AML-193 (cell line): ENCODE measurements around the gene CPVL.

Experiments
- DNase-seq, 2 experiments: peaks; one replicate each; lab custom pipeline; 2025; lab: John Stamatoyannopoulos, UW

CPVL gene

DNA sequence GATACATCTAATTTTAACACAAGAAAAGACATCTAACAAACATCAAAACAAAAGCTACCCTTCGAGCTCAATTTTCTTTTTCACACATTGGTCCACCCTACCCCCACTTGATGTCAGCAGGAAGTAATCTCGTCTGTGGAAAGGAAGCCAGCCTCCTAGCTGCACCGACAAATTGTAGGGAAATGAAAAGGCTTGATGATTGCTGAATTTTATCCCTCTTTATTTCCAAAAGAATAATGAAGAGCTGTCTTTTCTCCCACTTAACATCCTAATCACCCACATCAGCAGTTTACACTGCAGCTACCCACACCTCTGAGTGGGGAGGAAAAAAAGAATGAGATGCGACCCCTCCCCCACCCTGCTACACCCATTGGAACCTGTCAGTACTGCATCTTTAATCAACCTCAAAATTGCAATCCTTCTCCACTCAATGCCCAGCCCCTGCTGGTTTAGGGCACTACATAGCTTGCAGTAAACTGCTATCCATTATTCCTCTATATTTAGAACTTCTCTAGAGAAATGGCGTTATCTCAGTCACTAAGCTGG is 10.6 kb upstream of the CPVL start:
- DNase-seq, result no peak

DNA sequence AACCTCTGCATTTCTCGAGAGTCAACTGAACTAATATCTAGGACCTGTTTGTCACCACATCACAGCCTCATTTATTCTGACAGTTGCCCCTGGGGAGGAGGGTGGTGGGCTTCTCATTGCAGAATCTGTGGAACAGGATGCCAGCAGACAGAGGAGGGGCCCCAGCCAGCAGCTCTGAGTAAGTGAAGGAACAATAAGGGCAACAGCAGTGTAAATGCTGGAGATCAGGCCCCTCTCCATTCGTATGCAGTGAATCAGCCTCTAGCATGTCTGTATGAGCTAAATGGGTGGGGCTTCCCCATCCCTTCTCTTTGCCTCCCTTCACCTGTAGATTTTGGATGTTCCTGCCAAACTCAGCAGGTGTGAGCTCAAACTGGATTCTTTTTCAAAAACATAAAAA is 7.7 kb upstream of the CPVL start:
- no peak for DNase-seq

DNA sequence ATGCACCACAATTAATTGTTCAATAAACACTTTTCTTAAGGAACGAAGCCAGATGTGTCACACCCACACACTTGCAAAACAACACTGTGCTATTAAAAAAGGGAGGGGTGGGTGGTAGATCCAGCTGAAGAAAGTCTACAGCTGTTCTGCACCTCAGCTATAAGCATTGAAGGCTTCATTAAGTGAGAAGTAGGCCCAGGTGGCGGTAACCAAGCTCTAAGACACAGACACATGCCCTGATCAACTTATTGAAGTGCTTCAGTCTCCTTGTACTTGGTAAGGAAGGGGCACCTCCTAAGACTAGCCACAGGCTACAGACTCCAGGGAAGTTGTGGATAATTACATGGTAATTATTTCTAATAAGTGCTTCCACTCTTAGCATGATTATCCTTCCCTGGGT is 4.5 kb upstream of the CPVL start:
- no peak for DNase-seq

DNA sequence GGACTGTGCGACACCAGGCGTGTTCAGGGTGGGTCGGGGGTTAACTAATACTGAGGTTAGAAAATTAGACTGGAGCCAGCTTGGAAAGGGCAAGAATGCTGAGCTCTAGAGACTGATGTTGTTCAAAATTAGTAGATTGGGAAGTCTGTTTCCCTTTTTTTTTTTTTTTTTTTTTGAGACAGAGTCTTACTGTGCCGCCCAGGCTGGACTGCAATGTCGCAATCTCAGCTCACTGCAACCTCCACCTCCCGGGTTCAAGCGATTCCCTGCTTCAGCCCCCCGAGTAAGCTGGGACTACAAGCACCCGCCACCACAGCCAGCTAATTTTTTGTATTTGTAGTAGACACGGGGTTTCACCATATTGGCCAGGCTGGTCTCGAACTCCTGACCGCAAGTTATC is 2.7 kb upstream of the CPVL start:
- DNase-seq, result no peak

DNA sequence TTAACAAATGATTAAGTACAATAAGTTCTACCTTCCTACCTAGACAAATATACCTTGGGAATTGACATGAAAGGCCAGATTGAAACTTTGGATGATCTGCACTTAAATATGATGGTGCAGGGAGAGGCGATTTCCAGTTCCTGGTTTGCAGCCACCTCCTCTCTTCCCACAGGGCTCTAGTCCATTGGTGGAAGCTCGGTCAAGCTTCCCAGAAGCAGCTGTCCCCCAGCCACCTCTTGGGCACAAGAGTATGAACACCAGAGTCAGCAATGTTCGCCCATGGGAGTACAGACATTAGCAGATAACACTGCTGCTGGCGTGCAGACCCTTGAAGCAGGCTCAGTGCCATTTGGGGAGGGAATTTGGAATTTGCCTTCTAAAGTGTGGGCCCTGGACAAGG is 1.5 kb upstream of the CPVL start:
- DNase-seq, result no peak

DNA sequence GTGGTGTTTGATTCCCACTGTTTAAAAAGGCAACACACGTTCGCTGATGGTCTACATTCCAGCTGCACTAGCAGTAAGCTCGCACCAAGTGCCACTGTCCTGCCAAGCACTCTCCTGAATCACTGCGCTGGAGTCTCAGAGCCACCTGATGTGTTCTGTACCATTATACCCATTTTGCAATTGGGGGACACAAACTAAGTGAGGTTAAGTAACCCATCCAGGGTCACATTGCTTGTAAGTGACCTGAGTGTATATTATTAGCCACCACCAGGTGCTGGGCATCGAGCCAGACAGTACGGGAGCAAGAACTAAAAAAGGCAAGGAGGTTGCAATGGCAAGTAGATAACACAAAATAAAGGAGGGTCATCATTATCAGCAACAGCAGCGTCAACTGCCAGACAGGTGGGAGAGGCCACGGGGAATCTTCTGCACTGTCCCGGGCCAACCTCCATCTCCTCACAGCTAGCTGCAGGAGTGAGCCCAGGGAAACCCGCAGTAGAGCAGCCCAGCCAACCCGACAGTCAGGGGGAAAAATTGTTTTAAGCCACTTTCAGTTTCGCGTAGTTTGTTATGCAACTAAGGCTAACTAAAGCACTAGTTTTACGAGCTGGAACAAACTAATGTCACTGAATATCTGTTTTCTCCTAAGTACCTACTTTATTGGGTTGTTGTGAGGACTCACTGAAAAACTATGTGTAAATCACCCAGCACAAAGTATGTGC is 712 bp upstream of the CPVL start:
- no peak for DNase-seq

DNA sequence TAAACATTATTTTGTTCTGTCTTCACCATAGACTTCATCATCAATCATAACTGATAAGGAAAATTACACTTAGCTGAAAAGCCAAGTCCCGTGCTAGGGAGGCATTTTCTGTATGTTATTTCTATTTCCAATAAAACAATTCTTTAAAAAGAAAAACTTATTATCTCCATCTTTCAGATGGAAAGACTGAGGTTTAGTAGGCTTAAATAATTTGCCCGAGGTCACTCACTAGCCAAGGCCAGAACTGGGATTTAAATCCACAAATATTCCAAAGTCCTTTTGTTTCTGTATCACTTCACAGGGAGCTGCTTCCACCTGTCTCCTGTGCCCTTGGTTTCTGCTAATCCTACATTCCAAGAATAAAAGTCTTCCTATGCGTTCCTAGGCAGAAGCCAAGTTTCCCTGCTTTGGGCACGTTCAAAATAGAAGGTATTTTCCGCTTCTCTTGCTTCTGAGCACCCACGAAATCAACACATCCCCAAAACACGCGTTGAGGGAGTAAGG is 732 bp downstream of the CPVL start:
- DNase-seq, result no peak

DNA sequence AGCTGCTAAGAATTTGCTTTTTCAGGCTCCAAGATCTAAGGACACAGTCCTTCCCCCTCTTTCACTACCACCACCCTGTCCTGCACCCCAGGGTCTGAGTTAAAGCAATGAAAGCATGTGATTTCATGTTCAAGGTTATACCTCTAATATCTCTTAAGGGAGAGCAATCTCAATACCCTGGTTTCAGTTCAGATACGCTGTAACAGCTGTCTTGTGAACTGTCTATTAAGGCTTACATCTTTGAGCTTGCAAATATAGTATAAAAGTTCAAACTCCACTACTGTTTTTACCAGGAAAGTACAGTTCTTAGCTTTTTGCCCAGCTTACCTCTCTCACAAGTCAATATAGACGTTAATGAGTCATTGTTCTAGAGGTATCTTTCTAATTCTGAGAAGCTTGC is 2.6 kb downstream of the CPVL start:
- DNase-seq, result no peak

DNA sequence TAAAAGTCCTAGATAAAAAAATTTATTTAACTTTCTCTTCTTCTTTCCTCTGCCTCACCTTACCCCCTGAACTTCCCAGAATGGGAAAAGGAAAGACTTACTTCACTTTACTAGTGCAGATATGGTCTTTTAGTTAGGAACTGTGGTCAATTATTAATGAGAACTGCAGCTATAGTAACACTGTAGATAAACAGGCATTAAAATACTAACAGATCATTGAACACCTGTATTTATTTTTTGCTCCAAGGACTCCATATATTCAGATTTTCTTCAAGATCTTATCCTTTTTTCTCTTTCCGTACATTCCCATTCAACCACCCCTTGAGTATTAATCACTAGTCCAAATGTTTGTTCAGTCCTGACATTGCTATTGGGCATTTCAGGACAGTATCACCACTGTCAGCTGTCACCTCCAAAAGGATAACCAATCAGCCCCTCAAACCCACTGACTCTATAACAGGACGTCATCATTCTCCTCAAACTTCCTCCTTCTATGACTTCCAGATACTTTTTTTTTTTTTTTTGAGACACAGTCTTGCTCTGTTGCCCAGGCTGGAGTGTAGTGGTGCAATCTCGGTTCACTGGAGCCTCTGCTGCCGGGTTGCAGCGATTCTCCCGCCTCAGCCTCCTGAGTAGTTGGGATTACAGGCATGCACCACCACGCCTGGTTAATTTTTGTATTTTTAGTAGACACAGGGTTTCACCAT is 4.2 kb downstream of the CPVL start:
- no peak for DNase-seq

DNA sequence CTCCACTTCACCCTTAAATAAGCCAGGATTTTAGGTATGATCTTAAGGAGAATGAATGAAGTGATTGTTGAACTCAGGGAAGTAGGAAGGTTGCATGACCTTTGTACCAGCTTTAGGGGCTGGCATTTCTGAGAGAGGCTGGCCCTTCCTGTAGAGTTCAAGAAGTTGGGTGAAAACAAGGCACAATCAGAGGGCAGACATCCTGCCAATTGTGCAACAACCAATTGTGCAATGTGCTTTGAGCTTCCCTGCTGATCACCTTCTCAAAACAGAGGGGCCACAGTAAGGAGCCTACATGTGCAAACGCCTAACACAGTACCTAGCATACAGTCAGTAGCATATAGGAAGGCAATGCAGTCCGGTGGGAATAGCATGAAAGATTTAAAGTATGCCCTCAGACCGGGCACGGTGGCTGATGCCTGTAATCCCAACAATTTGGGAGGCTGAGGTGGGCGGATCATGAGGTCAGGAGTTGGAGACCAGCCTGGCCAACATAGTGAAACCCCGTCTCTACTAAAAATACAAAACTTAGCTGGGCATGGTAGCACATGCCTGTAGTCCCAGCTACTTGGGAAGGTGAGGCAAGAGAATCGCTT is 5.4 kb downstream of the CPVL start:
- DNase-seq, result peak; percentile 7 to 8

DNA sequence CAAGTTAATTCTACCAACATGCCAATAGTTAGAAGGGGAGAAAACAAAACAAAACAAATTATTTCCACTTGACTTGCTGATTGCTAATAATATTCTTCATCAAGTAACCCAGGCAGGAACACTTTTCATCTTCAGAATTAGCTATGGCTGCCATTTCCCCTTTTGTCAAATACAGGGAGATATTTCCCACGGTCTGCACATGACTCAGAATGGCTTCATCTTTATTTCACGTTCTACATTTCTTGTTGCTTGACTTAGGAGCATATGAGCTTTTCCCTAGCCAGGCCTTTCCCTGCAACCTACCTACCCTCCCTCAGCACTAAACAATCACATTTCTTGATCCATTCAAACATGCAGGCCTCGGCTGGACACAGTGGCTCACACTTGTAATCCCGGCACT is 6.5 kb downstream of the CPVL start:
- DNase-seq, result no peak

DNA sequence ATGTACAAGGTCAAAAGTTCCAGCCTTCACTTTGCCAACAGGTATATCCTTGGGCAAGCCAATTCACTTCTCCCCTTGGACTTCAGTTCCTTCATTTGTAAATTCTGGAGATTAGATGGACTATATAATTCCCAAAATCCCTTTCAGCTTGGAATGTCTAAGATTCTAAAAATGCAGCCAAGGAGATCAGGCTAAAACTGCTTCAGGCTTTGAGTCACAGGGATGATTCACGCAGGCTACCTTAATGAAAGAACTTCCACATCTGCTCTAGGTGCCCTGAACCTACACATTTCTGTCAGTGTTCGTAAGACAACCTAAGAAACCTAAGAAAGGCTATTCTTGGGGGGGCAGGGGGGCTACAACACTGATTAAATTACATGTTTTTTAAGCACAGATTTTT is 7.1 kb downstream of the CPVL start:
- no peak for DNase-seq

DNA sequence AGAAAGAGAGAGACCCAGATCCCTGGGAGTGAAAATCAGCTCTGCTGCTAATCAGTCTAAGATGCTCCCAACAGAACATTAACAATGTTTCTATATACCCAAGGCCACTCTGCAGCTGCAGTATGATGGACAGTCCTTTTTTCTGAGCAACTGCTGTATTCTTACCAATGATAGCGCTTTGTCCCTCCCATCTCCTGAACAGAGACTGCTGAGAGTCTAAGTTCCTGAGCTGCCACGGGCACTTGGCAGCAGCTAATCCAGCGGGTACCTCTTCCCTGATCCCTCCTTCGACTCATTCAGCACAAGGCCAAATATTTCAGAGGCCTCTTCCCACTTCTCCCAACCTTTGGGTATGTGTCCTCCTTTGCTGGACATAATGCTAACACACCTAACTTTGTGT is 7.7 kb downstream of the CPVL start:
- DNase-seq, result no peak

DNA sequence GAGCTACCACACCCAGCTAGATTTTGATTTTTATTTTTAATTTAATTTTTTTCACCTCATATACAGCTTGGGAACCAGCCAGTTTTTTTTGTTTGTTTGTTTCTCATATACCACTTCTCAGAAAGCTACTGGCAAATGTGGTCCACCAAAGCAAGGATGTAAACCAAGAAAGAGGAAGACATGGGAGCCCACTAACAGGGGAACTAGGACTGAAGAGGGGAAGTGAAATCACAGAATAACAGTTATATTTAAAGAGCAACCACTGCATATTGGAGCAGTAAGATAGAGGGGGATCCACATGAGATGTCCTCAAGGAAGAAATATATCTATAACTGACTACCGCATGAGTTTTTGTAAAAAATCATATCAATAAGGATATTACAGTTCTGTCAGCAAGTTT is 10.5 kb downstream of the CPVL start:
- no peak for DNase-seq

DNA sequence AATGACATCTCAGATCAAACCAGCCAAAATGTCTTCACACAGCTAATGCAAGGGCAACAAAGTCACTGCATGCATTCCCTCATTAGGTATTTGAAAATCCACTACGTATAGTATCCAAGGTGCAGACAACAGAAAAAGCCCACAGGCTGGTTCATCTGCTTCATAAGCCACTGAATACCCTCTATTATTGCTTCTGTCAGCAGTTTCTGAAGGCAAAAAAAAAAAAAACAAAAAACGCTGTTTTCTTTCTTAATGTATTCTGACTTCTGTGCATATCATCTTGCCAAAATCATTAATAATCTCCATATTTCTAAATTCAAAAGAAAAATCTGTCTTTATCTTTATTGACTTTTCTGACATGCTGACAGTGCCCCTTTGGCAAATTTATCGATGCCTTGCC is 13.4 kb downstream of the CPVL start:
- no peak for DNase-seq

DNA sequence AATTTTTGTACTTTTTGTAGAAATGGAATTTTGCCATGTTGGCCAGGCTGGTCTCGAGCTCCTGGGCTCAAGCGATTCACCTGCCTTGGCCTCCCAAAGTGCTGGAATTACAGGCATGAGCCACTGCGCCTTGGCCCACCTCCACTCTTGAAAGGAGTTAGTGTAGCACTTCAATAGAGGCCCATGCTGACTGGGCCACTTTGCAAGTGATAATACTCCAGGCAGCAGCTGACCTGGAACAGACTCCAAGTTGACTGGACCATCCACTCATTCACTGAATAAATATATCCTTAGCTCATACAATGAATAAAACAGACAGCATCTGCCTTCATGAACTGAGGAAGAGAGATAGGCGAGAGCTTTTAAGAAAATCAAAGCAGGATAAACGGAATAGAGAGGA is 14.7 kb downstream of the CPVL start:
- DNase-seq, result no peak

DNA sequence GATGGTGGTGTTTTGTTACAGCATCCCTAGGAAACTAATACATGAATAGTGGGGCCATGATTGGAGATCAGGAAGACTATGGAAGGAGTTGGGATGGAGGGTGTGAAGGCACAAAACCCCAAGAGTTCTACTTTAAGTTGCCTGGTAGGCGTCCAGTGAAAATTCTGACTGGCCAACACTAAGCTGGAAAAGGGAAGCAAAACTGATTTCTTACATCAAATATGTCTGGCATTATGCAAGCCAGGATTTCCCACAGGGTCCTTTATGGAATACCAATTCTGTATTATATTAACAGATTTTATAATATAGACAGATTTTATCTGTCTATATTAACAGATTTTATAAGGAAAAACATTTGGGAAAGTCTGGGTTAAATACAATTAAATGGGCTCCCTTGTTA is 16.2 kb downstream of the CPVL start:
- no peak for DNase-seq

DNA sequence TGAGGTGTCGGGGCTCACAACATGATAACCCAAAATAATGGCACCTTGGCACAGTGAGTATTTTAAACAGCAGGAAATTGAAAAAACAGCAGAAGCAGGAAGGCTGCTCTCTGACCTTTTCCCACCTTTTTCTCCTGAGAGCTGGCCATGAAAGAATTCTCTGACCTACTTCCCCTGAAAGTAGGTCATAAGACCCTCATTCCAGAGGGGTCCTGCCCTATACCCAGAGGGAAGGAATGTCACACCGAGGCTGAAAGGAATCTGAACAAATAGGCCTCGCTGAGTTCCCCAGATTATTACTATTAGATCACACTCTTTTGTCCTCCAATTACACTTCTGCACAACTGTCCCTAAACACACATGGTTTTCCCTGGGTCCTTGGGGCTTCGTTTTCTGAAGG is 18.8 kb downstream of the CPVL start:
- no peak for DNase-seq

DNA sequence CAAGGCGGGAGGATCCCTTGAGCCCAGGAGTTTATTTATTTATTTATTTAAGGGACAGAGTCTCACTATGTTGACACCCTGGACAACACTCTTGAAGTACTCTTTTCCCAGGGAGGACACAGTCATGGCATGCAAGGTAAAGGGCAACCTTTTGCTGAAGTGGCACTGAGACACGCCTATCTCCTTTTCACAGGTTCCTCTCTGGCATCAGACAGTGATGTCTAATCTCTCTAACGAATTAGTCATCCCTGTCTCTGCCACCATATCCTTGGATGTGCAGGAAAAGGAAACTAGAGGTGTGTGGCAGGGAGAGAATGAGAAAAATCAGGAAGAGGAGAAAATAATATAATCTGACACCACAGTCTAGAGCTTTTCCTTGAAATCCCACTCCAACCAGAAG is 19.5 kb downstream of the CPVL start:
- no peak for DNase-seq

DNA sequence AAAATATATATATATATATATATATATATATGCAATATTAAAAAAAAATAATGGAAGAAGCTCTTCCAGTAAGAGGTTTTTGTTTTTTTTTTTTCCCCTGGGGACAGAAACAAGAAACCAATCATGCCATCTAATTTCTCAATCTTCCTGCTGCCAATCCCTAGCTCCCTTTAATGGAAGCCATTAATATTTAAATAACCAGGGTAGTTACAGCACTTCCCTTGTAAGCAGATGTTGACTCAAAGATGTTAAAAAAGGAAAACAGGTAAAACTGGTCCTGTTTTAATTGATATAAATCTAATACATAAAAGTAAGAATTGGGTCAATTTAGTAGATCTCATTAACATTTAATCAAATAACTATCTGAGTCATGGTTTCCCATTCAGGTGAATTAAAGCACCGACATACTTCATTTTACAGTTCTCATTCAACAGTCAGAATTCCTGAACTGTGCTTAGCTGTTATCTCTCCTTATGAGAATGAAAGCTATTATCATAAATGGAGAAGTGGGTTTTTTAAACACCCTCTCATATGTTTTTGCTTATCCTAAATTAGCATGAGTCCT is 22.6 kb downstream of the CPVL start:
- DNase-seq, result no peak

DNA sequence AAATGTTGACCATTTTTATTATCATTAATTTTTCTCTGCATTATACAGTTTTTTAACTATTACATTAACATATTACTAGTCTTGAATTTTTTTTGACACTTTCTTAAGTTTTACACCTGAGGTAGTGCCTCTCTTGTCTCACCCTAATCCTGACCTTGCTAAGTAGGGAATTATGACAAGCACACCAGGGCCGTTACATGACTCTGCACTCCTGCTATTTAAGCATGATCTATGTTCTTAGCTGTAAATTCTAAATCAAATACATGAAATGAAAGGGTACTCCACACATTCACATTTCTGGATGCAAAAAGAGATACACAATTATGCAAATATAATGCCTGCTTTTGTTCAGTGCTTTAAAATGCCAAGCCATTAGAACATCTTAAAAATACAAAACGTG is 23.6 kb downstream of the CPVL start:
- DNase-seq, result no peak

DNA sequence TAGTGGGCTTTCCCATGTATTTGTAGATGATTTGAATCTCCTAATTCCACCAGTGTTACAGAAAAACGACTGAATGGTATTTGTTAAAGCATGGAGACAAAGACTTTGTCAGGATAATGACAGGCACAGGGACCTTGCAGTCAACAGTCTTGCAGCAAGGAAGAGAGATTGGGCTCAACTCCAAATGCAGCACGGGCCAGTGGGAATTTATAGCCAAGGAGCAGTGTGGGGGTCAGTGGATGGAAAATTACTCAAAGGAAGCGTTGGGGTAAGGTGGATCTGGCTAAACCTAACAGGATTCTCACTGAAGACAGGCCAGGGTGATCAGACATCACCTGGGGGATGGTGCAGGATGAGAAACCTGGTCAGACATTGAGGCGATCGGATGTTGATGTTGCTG is 24.3 kb downstream of the CPVL start:
- DNase-seq, result no peak

DNA sequence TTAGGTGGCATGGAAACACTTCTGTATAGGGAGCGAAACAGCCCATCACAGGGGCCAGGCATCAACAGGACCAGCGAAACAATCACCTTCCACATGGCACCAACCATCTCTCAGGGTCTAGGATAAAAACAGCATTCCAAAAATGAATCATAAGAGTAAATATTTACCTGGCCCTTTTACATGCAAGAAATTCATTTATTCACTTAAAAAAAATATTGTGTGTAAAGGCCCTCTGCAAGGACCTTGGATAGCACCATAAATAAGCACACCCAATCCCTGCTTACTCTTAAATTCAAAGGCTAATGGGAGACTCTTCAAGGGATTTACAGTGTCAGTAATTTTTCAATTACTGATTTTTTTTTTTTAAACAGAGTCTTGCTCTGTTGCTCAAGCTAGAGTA is 25.4 kb downstream of the CPVL start:
- no peak for DNase-seq
